ENCODE measurements around the gene ADARB2.
"Not testable (repeated sequence)": the region's sequence is repeated elsewhere in the genome, so short reads cannot be mapped to it uniquely, and the experiment has no call there.

Gene ADARB2

DNA sequence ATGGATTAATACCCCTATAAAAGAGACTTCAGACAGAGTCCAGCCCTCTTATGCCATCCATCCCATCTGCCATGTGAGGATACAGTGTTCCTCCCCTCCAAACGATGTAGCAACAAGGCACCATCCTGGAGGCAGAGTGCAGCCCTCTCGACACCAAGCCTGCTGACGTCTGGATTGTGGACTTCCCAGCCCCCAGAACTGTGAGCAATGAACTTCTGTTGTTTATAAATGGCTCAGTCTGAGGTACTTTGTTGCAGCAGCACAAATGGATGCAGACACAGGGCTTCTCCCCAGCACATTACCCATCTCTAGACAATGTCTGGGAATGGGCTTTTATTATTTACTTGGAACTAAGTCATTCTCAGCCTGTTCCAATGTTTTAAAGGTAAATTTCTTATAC lies 485.6 kb downstream of the ADARB2 start:
- DNase-seq (ENCODE audit: low read depth), result no peak

DNA sequence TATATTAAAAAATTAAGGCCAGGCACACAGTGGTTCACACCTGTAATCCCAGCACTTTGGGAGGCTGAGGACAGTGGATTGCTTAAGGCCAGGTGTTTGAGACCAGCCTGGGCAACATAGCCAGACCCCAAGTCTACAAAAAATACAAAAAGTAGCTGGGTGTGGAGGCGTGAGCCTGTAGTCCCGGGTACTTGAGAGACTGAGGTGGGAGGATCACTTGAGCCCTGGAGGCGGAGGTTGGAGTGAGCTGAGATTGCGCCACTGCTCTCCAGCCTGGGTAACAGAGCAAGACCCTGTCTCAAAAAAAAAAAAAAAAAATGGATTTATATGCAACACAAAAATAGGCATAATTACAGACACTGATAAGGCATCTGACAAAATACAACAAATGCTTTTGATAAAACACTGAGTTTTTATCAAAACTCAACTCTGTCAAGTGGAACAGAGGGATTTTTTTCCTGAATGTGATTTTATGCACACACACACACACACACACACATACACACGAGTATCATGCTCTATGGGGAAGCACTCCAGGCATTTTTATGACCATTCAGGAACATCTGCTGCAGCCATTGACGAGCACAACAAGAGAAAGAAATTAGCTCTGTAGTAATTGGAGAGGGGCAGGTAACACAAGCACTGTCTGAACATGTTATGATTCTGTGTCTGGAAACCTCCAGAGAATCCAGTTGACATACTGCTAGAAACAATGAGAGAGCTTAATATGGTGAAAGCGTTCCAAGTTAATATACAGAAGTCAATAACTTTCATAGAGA lies 488.0 kb downstream of the ADARB2 start:
- DNase-seq (ENCODE audit: low read depth), result no peak

DNA sequence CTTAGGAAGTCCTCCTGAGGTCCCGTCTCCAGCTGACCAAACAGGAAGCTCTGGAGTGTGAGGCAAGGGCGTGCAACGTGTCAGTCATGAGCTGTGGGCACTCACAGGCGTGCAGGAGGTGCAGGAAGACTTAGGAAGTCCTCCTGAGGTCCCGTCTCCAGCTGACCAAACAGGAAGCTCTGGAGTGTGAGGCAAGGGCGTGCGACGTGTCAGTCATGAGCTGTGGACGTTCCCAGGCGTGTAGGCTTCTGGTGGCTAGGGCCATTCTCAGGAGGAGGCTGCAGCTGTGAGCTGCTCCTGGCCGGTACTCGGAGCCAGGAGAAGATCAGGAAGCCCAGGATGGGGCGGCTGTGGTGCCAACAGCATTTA lies 489.1 kb downstream of the ADARB2 start:
- DNase-seq (ENCODE audit: low read depth), result not testable (repeated sequence)

DNA sequence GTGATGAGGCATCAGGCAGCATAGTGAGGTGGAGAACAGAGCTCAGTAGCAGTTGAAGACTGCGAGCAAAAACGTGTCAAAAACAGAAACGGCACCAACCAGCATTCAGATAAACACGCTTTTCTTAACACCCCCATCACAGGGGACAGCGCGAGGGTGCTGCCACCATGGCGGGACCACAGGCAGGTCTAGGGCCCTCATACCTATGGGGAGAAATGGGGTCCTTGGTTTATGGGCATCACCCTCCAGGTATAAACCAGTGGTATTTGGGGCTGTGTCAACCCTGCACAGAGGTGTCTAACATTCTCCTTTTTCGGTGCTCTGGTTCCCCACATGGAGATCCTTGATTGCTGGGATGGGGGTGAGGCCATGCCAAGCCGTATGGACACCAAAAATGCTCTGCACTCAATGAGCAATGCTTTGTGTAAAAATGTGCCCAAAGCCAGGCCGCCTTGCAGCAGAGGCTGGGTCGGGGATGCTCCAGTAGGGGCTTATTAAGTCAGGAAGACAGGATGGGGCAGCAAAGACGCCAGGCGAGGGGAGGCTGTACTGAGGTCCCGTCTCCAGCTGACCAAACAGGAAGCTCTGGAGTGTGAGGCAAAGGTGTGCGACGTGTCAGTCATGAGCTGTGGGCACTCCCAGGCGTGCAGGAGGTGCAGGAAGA lies 489.6 kb downstream of the ADARB2 start:
- DNase-seq (ENCODE audit: low read depth), result no peak

DNA sequence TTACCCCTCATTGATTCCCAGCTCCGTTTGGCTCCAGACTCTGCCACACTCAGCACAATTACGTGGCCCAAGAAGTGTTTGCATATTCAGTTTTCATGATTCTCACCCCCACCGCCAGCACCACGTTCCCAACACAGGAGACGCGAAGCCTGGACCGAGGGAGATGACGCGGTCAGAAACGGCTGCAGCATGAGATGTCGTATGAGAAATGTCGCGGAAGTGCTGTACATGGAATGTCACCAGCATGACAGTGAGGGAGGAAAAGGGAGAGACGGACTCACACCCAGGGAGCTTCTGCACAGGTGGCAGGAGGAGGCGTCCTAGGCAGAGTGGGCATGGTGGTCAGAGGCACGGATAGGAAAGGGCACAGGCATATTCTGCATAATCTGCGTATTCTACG lies 492.8 kb downstream of the ADARB2 start:
- DNase-seq (ENCODE audit: low read depth), result no peak

DNA sequence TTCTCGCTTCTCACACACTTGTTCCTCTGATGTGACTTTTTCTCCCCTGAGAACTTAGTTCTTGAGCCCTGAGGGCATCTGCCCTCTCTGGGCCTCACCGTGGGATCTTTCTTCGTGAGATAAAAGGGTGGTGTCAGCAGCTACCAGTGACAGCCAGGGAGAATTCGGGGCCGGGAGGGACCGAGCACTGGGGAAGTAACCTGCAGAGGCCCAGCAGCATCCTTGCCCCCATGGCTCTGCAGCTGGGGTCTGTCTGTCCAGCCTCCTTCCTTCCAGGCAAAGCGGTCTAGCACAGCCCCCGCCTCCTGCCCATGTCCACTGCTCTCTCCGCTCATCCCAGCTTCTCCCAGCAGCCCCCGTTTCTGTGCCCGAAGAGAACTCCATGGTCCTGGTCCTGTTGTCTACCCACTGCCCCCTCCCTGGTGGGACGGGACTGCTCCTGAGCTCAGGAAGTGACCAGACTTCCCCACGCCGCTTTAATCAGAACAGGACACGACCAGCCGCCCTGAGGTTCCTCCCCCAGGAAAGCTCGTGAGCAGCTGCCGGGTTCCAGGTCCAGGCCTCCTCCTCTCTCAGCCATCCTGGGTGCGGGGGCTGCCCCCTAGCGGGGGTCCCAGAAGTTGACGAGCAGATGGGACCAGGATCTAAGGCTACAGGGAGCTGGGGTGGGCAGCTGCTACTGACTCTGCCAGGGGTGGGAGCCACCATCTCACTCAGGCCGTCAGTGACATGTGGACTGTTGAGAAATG lies 493.7 kb downstream of the ADARB2 start:
- DNase-seq (ENCODE audit: low read depth), result no peak

DNA sequence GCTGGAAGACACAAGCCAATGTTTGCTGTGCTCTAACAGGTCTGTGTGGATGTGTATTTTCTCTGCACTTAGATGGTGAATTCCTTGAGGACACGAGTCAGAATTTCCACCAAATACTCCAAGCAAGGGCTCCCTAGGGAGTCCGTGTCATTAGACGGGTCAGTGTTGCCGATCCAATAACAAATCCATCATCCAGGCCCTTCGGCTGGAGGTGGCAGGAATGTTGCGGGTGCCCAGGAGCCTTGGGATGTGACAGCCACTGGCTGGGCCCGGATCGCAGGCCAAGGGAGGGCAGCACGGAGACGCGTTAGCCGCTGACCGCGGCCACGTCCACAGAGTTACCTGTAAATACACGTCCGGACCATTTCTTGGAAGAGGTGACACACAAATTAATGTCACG lies 494.4 kb downstream of the ADARB2 start:
- no peak for DNase-seq (ENCODE audit: low read depth)

DNA sequence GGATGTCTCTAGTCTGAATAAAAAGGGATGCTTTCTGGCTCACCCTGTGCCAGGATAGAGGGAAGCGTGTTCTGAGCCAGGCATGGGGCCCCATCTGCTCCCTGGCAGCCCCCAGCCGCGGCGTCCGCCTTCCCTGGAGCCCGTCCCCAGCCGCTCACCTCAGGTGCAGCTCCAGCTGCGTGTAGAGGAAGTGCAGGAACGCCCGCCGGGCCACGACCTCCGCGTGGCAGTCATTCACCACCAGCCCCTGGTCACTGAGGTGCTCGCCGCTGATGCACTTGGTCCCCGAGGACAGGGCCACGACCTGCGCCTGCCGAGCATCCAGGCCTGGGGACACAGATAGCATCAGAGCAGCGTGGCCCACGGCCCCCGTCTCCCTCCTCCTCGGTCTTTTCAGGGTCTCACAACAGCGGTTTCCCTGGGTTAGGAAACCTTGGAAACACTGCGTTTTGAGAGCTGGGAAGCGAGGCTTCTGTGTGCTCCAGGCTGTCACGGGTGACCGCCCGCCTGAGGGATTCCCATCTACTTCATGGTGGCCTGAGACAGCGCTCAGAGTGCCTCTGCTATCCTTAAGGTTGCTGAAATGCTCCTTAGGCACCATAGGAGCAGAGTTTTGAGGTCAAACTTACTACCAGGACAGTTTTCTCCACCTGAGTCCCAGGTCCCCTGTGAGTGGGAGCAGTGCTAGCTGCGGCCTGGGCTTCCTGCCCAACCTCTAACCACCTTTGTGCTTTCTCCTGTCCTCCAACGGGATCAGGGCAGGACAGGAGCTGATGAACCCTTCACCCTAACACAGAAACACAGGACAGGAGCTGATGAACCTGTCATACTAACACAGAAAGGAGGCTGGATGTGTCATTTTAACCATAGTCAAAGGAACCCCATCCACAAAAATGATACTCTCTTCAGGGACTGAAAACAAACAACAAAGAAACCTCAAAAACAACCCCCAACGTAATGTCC lies 495.1 kb downstream of the ADARB2 start:
- no peak for DNase-seq (ENCODE audit: low read depth)

DNA sequence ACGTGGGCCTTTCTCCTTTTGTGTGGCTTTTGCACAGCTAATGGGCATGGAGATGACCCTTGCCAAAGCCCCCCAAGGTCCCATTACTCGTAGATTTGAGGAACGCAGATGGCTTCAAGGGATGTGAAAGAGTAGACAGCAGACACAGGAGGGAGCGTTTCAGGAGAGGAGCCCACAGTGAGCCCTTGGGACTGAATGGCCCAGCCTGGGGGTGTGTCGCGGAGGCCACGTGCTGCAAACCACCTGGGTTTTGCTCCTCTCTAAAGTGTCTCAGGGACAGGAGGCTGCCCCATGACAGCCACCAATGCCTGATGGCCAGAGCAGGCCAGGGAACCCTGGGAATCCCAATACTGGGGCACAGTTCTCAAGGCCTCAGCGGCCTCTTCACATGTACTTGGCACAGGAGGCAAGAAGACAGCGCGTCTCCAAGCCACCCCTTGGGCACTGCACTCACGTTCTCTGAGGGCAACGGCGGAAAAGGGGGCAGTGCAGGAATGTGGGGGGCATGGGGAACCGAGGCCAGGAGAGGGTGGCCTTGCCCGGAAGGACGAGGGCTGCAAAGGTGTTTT lies 495.9 kb downstream of the ADARB2 start:
- no peak for DNase-seq (ENCODE audit: low read depth)

DNA sequence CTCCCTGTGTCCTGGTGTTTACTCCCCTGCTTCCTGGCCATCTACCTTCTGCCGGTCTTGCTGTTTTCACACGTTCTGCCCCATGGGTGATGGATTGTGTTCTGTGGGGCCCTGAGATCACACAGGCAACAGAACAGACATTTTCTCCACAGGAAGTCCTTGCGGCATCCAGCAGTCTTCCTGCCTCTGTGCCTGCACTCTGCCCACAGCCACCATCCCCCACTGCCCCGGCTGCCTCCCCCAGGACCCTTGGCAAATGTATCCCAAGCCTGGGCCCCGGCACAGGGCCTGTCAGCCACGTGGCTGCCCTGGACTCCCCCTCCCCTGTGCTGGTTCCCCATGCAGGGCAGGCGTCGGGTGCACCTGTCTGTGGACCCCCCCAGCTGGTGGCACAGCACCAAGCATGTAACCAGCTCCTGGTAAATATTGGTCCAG lies 497.0 kb downstream of the ADARB2 start:
- no peak for DNase-seq (ENCODE audit: low read depth)

DNA sequence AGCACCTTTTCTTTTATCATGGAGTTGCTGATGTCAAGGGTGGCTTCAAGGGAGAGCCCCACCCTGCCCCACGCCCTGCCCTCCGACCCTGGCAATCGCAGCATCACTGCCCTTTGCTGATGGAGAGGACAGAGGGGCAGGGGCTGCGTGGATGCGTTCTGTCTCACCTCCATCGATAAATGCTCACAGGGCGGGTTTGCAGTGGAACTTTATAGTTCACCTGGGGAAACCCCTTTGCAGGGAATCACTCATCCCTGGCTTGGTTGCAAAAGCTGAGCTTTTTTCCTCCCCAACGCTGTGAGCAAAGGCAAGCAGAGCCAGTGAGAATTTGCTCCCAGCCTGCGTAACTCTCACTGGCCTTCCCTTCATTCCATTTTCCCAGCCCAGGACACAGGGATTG lies 504.3 kb downstream of the ADARB2 start:
- DNase-seq (ENCODE audit: low read depth), result no peak

DNA sequence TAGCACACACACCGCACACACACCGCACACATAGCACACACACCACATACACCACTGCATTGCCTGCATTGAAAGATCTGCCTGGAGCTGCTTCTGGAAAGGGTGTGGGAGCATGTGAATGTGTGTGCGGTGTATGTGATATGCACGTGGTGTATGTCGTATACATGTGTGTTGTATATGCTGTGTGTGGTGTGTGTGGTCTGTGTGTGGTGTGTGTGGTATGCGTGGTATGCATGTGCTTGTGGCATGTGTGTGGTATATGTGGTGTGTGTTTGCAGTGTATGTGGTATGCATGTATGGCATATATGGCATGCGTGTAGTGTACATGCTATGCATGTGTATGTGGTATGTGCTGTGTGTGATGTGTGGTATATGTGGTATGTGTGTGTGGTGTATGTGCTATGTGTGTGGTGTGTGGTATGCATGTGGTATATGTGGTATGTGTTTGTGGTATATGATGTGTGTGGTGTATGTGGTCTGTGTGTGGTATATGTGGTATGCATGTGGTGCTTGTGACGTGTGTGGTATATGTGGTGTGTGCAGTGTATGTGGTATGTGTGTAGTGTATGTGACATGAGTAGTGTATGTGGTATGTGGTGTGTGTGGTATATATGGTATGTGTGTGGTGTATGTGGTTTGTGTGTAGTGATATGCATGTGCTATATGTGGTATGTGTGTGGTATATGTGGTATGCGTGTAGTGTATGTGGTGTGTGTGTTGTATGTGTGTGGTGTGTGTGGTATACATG lies 505.0 kb downstream of the ADARB2 start:
- DNase-seq (ENCODE audit: low read depth), result no peak

DNA sequence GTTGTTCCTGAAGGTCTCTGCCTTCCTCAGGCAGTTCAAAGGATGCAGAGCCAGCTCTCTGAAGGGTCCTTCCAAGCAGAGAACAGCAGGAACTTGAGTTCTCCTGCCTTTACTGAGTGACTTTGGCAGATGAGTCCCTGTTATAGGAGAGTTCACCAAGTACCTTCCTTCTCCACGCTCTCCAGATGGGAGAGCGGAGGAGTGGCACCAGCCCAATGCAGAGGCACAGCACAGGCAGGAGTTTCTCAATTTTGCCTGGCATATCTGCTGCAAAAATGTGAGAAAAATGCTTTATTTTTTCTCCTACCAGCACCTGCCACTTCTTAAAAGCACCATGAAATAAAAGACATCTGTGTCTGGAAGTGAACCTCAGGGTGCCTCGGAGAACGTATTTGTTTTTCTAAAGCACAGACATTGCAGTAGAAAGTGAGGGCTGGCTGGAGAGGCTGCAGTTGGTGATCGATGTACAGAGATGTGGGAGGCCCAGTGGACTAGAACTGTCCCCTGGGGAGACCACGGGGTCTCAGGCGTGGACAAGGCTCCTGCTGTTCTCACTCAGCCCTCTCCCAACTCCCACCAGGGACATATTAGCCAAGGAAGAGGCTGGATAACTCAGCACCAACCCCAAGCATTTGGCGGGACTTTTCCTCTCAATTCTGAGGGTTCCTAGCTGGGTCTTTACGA lies 506.6 kb downstream of the ADARB2 start:
- DNase-seq (ENCODE audit: low read depth), result no peak

DNA sequence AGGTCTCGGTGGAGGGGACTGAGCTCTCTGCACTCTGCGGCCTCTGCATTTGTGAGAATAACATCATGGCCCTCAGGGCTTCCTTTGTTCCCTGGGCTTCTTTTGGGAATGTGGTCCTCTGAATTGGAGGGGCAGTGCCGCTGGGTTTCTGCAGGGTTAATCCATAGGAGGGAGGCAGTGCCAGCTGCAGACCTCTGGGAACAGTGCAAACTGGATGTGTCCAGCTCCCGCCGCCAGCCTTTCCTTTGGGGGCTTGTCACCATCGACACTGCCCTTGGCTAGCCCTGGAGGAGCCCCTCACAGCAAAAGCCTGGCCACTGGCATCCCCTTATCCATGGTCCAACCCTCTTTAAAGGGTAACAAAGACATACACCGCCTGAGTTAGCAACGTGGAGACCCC lies 507.2 kb downstream of the ADARB2 start:
- no peak for DNase-seq (ENCODE audit: low read depth)

DNA sequence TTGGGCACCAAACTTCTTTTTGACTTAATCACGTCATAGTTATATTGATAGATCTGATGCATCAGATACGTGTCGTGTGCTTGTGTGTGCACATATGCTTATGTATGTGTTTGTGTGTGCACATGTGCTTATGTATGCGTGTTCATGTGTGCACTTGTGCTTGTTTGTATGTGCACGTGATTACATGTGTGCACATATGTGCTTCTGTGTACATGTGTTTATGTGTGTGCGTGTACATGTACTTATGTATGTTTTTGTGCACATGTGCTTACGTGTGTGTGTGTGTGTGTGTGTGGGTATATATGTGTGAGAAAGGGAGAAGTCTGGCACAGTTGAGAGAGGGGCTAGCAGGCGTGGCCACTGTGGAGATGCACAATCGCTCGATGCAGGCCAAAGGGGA lies 507.8 kb downstream of the ADARB2 start:
- DNase-seq (ENCODE audit: low read depth), result no peak

DNA sequence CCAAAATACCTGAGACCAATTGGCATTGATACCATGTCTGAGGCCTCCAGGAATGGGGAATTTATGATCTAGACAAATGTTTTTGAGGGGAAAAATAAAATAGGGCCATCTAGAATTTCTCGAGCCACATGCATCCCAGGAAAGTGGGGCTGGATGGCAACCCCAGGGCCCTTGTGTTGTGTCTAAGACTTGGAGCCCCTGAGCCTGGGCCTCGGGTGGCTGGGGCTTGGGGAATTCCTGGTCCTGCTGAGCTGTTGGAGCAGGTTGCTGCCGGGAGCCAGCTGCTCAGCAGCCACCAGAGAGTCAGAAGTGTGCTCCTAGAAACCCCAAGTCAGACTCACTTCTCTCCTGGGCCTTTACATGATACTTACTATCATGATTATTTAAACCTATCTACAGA lies 508.2 kb downstream of the ADARB2 start:
- DNase-seq (ENCODE audit: low read depth), result no peak

DNA sequence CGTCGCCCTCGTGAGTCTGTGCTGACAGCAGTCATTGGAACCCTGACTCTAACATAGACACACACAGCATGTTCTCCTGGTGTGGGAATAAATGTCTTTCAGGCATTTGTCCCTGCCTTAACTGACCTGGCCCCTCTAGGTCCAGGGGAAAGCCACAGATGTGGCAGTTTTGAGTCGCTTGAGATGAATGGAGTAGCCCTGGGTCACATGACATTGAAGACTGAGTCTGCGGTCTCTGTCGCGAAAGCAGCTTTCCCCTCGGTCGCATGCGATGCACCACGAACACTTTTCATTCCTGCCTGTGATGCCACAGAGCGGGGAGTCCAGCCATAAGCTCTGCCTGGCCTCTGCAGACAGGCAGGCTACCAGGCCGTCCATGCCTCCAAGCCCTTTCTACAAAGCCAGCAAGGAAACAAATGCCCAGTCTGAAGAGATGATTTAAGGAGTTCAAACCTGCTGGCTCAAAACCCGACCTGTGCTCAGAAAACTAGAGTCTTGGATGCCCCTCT lies 508.8 kb downstream of the ADARB2 start:
- DNase-seq (ENCODE audit: low read depth), result no peak

DNA sequence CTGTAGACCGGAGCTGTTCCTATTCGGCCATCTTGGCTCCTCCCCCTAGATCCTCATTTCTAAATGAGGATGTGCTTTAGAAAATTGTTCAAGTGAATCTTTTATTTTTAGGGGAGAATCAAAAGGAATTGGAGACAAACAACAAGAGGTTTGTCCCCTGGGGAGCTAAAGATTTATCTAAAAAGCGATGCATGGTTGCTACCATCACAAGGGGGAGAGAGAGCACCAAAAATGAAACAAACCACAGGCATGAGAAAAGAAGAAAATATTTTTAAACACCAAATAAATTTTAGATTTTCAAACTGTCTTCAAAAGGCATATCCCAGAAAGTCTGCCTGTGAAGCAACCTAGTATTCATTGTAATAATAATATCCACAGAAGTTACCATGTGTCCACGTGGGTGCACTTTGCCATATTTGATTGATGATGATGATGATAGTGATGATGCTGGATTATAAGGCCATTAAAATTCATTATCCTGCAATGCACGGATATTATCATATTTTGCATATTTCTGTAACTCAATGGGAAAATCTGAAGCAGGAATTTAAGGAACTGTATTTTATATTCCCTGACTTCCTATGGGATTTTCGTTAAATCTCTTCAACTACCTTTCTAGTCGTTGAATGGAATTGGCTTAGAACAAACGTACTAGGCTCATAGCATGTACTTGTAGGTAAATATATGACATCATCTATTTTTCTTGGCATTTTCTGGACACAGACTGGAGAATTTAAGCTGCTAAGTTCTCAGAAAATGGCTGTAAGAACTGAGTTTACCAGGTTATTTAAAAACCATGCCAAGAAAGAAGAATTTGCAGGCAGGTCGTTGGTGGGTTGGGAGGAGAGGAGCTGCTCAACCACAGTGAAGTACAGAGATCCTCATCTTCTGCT lies 509.6 kb downstream of the ADARB2 start:
- DNase-seq (ENCODE audit: low read depth), result peak; percentile 9

DNA sequence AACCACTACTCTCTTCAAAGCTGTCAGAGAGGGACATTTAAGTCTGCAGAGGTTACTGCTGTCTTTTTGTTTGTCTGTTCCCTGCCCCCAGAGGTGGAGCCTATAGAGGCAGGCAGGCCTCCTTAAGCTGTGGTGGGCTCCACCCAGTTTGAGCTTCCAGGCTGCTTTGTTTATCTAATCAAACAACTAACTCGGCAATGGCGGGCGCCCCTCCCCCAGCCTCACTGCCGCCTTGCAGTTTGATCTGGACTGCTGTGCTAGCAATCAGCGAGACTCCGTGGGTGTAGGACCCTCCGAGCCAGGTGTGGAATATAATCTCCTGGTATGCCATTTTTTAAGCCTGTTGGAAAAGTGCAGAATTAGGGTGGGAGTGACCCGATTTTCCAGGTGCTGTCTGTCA lies 510.4 kb downstream of the ADARB2 start:
- not testable (repeated sequence) for DNase-seq (ENCODE audit: low read depth)
